ENCODE measurements around the gene TMEM258. TPM values are rescaled to one million over a fixed set of nuclear protein-coding genes. Genes with fewer than 3 reads are reported as not detected.

The TMEM258 gene
- total RNA-seq, 1 donor from 2014 or later = 61.3 TPM

DNA sequence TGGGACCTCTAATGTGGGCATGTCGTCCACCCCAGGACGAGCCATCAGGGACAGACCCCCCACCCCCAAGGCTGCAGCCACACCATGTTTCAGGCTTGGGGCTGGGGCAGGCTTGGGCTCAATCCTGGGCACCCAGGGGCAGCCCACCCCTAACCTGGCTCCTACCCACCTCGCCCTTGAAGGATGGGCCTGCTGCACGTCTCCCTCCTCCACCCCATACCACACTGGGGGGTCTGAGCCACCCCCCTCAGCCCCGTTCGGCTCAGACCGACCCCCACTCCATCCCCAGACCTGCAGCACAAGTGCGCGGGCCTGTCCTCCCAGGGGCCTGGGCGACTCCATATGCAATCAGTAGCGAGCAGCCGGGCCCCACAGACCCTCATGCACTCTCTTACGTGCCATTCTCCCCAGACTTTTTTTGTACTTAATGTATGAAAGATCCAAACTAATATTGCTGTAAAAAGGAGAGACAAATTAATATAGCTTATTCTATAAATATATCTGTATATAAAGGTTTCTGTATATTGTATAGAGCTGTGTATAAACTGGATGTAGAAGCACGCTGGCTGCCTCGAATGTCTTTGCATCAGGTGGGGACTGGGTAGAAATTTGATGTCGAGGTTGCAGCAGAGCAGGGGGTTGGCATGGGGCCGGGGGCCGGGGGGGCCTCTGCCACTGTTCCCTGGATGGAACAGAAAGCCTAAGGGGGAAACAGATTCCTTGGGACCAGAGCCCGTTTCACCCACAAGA, 45.8 kb downstream of the TMEM258 start:
- TF ChIP-seq, protein P1, sequence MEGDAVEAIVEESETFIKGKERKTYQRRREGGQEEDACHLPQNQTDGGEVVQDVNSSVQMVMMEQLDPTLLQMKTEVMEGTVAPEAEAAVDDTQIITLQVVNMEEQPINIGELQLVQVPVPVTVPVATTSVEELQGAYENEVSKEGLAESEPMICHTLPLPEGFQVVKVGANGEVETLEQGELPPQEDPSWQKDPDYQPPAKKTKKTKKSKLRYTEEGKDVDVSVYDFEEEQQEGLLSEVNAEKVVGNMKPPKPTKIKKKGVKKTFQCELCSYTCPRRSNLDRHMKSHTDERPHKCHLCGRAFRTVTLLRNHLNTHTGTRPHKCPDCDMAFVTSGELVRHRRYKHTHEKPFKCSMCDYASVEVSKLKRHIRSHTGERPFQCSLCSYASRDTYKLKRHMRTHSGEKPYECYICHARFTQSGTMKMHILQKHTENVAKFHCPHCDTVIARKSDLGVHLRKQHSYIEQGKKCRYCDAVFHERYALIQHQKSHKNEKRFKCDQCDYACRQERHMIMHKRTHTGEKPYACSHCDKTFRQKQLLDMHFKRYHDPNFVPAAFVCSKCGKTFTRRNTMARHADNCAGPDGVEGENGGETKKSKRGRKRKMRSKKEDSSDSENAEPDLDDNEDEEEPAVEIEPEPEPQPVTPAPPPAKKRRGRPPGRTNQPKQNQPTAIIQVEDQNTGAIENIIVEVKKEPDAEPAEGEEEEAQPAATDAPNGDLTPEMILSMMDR (IDR thresholded peaks at IDR 0.05; ENCODE audit: insufficient read depth, low read length, severe bottlenecking) = no peak
- Histone ChIP-seq H3K4me3 (ENCODE audit: low read depth, low read length) (no peak overlapping the region), H3K27me3 (ENCODE audit: control insufficient read depth, insufficient read depth, low read length) (no peaks in the 10 kb centered on the region), H3K36me3 (ENCODE audit: control insufficient read depth, insufficient read depth, low read length) (no peaks in the 10 kb centered on the region)
- FAIRE-seq (no peak), DNase-seq (ENCODE audit: low read depth) (no peak)

DNA sequence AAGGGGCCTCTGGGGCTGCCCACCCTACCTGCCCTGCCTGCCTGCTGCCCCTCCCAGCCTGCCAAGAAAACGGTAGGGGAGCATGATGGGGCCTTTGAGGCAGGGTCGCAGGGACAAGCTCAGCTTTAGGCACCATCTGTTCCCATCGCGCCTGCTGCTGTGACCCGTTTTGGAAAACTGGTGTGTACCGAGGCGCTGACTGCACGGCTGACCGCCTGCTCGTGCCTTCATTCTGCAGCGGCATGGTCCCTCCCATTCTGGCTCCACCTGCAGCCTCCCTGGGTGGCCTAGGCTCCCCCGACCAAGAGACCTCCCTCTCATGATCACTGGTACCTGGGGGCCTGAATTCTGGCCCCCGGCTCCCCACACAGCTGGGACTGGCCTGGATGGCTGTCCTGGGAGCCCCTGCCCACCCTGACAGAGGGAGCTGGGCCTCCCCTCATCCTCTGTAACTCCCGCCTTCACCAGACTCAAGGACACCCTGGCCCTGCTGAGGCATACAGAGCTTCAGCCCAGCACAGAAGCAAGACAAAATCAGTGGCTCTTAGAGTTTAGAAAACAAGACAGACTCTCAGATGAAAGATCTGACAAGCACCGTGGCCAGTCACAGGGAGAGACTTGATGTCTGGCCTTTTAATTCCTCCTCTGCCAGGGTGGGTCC, 46.5 kb downstream of the TMEM258 start:
- H3K27me3 ChIP-seq (ENCODE audit: control insufficient read depth, insufficient read depth, low read length) = no peaks in the 10 kb centered on the region
- H3K4me3 ChIP-seq (ENCODE audit: low read depth, low read length) = no peak overlapping the region
- DNase-seq (ENCODE audit: low read depth) = no peak
- H3K36me3 ChIP-seq (ENCODE audit: control insufficient read depth, insufficient read depth, low read length) = no peaks in the 10 kb centered on the region
- TF ChIP-seq, protein P1 (IDR thresholded peaks at IDR 0.05; ENCODE audit: insufficient read depth, low read length, severe bottlenecking) = no peak
- no peak for FAIRE-seq

DNA sequence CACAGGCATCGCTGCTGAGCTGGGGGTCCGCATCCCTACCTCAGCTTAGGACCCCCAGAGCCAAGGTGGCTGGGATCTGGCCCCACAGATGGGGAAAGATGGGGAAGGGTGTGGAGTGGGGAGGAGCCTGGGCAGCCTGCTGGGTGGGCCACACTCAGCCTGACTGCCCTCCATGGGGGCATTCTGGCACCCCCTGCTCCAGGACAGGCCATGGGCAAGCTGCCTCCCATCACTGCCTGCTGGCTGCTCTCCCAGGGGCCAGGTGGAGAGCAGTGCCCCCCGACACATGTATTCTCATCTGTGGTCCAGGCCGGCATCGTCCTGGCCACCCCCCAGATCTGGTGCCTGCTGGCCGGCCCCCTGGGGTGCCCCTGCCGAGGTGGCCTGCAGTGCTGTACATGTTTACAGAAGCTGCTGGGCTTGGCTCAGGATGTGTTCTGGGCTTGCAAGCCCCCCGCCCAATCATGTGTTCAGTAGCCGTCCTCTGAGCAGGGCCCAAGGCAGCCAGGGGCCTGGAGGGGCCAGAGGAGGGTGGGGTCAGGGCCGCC, 47.7 kb downstream of the TMEM258 start:
- Histone ChIP-seq H3K36me3 (ENCODE audit: control insufficient read depth, insufficient read depth, low read length) (no peaks in the 10 kb centered on the region), H3K27me3 (ENCODE audit: control insufficient read depth, insufficient read depth, low read length) (no peaks in the 10 kb centered on the region), H3K4me3 (ENCODE audit: low read depth, low read length) (no peak overlapping the region)
- TF ChIP-seq, protein P1 (IDR thresholded peaks at IDR 0.05; ENCODE audit: insufficient read depth, low read length, severe bottlenecking) = no peak
- FAIRE-seq (no peak), DNase-seq (ENCODE audit: low read depth) (no peak)

DNA sequence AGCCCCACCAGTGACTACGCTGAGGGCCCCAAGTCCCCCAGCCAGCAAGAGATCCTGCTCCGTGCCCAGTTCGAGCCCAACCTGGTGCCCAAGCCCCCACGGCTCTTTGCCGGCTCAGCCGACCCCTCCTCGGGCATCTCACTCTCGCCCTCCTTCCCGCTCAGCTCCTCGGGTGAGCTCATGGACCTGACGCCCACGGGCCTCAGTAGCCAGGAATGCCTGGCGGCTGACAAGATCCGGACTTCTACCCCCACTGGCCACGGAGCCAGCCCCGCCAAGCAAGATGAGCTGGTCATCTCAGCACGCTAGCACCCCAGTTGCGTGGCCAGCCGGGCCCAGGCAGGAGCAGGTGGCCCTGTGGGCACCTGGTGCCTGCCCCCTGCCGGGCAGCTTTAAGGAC, 48.2 kb downstream of the TMEM258 start:
- FAIRE-seq (no peak), DNase-seq (ENCODE audit: low read depth) (no peak)
- Histone ChIP-seq H3K36me3 (ENCODE audit: control insufficient read depth, insufficient read depth, low read length) (no peaks in the 10 kb centered on the region), H3K27me3 (ENCODE audit: control insufficient read depth, insufficient read depth, low read length) (no peaks in the 10 kb centered on the region), H3K4me3 (ENCODE audit: low read depth, low read length) (no peak overlapping the region)
- TF ChIP-seq, protein P1 (IDR thresholded peaks at IDR 0.05; ENCODE audit: insufficient read depth, low read length, severe bottlenecking) = no peak

DNA sequence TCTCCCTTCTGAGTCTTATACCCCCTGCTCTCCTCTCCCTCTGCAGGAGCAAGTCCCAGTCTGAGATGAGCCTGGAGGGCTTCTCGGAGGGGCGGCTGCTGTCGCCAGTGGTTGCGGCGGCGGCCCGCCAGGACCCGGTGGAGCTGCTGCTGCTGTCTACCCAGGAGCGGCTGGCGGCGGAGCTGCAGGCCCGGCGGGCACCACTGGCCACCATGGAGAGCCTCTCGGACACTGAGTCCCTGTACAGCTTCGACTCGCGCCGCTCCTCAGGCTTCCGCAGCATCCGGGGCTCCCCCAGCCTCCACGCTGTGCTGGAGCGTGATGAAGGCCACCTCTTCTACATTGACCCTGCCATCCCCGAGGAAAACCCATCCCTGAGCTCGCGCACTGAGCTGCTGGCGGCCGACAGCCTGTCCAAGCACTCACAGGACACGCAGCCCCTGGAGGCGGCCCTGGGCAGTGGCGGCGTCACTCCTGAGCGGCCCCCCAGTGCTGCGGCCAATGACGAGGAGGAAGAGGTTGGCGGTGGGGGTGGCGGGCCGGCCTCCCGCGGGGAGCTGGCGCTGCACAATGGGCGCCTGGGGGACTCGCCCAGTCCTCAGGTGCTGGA, 48.8 kb downstream of the TMEM258 start:
- FAIRE-seq = no peak
- TF ChIP-seq, protein P1 (IDR thresholded peaks at IDR 0.05; ENCODE audit: insufficient read depth, low read length, severe bottlenecking) = no peak
- H3K27me3 ChIP-seq (ENCODE audit: control insufficient read depth, insufficient read depth, low read length) = no peaks in the 10 kb centered on the region
- H3K4me3 ChIP-seq (ENCODE audit: low read depth, low read length) = no peak overlapping the region
- H3K36me3 ChIP-seq (ENCODE audit: control insufficient read depth, insufficient read depth, low read length) = no peaks in the 10 kb centered on the region
- DNase-seq (ENCODE audit: low read depth) = no peak

All from bronchial epithelial cell (primary cell).